ENCODE measurements around the gene ZMYM2.

- TF ChIP-seq EZH2 (IDR thresholded peaks at IDR 0.05; ENCODE audit: insufficient read depth, low read length), result no peak
- TF ChIP-seq CTCF (IDR thresholded peaks at IDR 0.05; ENCODE audit: insufficient read depth, low read depth, low read length), result no peak
Measured at GRCh38 chr13:19961489-19961888, 3.0 kb downstream of the ZMYM2 start.

Data from astrocyte (in vitro differentiated cells and primary cell).